Activated CD8-positive, alpha-beta memory T cell treated with anti-CD3 and anti-CD28 coated beads, Interleukin-2, amount 10 ng/mL, durations not matched to agents 7 days and 5 days (primary cell): ENCODE data around the gene ABLIM2. TPM values are rescaled to one million over a fixed set of nuclear protein-coding genes. Genes with fewer than 3 reads are reported as not detected.

Source experiments
- ATAC-seq: fragments of 150-1000 bp; cut with Tn5 transposase; one replicate; pipeline ENCODE4 v1.10.0; 2021; ENCODE audit warnings: moderate library complexity
- CTCF ChIA-PET: fragments of 350-600 bp; sonication (Branson Sonifier 250); formaldehyde crosslinking; loops from one replicate; lab custom pipeline; 2021; ENCODE audit warnings: antibody characterized with exemption; lab: Charles Lee
- DNase-seq: peaks from one replicate; pipeline ENCODE4 v3.0.0-alpha.2; 2020
- H3K27ac Mint-ChIP-seq: one replicate; pipeline ENCODE4 v1.8.0; 2021; ENCODE audit warnings: mild to moderate bottlenecking, mixed read lengths
- H3K27me3 Mint-ChIP-seq: one replicate; pipeline ENCODE4 v1.8.0; 2021; ENCODE audit warnings: mixed read lengths
- H3K36me3 Mint-ChIP-seq: one replicate; pipeline ENCODE4 v1.8.0; 2021; ENCODE audit warnings: mild to moderate bottlenecking, mixed read lengths
- H3K4me1 Mint-ChIP-seq: one replicate; pipeline ENCODE4 v1.8.0; 2021; ENCODE audit warnings: mixed read lengths
- H3K4me3 Mint-ChIP-seq: one replicate; pipeline ENCODE4 v1.8.0; 2021; ENCODE audit warnings: mild to moderate bottlenecking, moderate library complexity, mixed read lengths
- H3K9me3 Mint-ChIP-seq: one replicate; pipeline ENCODE4 v1.8.0; 2022; ENCODE audit warnings: low read depth, mixed read lengths
- total RNA-seq, 2 experiments: library from RNA; stranded (reverse); gene quantifications; one replicate each; pipeline ENCODE4 v1.2.3, GENCODE V29; 2021

Gene ABLIM2
- under 1 TPM in 1 of 2 experiments, not detected in 1; 0.19 TPM for total RNA-seq

DNA sequence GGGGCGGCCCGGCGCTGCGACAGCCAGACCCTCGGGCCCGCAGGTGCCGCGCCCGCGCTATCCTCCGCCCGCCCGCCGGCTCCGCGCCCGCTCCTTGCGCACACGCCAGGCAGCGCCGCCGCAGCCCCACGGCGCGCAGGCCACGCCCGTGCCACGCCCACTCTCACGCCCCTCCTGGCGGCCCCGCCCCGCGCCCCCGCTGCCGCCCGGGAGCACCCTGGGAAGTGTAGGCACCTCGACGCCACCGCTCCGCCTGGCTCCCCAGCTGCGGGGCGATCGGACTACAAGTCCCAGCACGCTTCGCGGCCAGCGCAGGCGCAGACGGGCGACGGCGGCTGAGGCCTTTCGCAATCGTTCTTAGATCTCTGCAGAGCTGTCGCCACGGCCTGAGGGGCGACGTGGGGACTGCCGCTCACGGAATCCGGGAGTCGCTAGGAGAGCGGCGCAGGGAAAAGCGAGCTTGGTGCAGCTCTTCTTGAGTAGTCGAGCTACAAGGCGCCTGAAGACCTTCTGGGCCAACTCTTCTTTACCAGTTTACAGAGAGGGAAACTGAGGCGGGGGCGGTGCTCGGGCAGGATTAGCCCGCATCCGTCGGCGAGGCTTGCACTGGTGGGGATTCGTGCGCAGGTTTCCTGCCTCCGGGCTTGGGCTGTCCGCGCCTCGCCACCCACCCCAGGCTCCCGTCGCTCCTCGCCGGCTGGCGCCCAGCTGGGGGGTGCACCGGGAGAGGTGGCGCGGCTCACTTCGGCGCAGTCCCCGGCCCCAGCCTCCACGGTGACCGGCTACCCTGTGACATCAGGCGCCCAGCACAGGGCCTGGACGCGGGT lies at the start of gene ABLIM2:
ABLIM2 (minus strand) TSS at position 104 of the 827 bp plus-strand sequence. CDS start 124 bp downstream, outside the sequence.
- H3K36me3 Mint-ChIP-seq: no peaks in the 10 kb centered on the region

DNA sequence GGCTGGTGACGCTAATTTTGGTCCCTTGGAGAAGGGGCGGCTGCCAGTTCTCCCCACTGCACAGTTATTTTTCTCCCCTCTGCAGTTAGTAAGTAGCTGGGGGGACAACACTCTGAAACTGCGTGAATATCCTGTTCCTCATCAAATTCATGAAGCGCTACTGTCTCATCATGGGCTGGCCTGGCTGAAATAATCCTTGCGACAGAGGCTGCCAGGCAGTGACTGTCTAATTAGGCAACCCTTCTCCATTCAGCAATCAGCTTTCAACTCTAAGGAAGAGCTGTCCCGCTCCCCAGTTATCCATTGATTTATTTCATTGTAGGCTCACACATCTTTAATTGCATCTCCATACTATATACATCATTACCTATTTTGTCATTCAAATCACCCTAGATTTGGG lies 48.7 kb upstream of the ABLIM2 start:
- ATAC-seq (no peak), DNase-seq (no peak)
- Mint-ChIP-seq H3K27me3 (no peaks in the 10 kb centered on the region), H3K4me3 (no peak overlapping the region), H3K4me1 (no peaks in the 10 kb centered on the region), H3K27ac (no peak overlapping the region), H3K9me3 (no peaks in the 10 kb centered on the region), H3K36me3 (no peaks in the 10 kb centered on the region)
- CTCF ChIA-PET: interaction anchor here (1.1 to 1.4 kb wide), 2 partner anchors 10 to 30 kb away, joined by 3 read pairs; no protein-coding TSS in a partner anchor

More for the DNA sequence above, at the start of gene ABLIM2:
- Mint-ChIP-seq H3K27me3 (peaks cover 18% of the 10 kb centered on the region), H3K27ac (peak within 1 kb of the TSS; percentile 75), H3K4me1 (peaks cover 11% of the 10 kb centered on the region), H3K9me3 (no peaks in the 10 kb centered on the region), H3K4me3 (peak within 1 kb of the TSS; percentile 89)
- peak; percentile 99 for ATAC-seq
- CTCF ChIA-PET: interaction anchor here (1.0 to 1.5 kb wide), 4 partner anchors 18 to 354 kb away, joined by 3 to 7 read pairs (median 4); no protein-coding TSS in a partner anchor
- DNase-seq: peak; percentile 98

- H3K27me3 Mint-ChIP-seq: no peaks in the 10 kb centered on the region
- CTCF ChIA-PET: interaction anchor here (1.1 to 3.1 kb wide), 3 partner anchors 11 to 30 kb away, joined by 3 to 8 read pairs (median 3); no protein-coding TSS in a partner anchor
- no peaks in the 10 kb centered on the region for H3K36me3 Mint-ChIP-seq
- ATAC-seq (no peak), DNase-seq (no peak)
- no peak overlapping the region for H3K4me3 Mint-ChIP-seq
- H3K27ac Mint-ChIP-seq: no peak overlapping the region
- H3K4me1 Mint-ChIP-seq: peaks cover 10% of the 10 kb centered on the region
- H3K9me3 Mint-ChIP-seq: no peaks in the 10 kb centered on the region
Measured at GRCh38 chr4:8205749-8206611, 47.4 kb upstream of the ABLIM2 start.

DNA sequence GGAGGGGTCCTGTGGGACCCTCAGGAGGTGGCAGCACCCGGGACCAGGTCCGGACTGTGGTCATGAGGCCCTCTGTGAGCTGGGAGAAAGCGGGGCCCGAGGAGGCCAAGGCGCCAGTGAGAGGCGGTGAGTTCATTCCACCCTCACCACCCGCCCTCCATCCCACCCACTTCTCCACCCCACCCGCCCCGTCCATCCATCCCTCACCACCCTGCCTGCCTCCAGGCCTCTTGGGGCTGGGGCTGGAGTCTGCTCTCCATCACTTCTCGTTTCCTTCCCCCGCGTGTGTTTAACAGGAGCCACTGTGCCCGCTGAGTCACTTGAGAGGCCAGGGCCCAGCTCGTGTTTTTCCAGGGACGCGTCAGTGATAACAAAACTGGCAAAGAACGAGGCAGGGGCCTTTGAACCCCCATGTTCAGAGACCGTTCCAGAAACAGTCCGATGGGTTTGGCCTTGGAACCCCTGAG lies 46.7 kb upstream of the ABLIM2 start:
- CTCF ChIA-PET: interaction anchor here (3.1 kb wide), 1 partner anchor 29 kb away, joined by 8 read pairs; no protein-coding TSS in a partner anchor
- no peak overlapping the region for H3K27ac Mint-ChIP-seq
- ATAC-seq (no peak), DNase-seq (no peak)
- no peaks in the 10 kb centered on the region for H3K36me3 Mint-ChIP-seq
- H3K4me3 Mint-ChIP-seq: no peak overlapping the region
- H3K4me1 Mint-ChIP-seq: peaks cover 16% of the 10 kb centered on the region
- no peaks in the 10 kb centered on the region for H3K27me3 Mint-ChIP-seq
- H3K9me3 Mint-ChIP-seq: no peaks in the 10 kb centered on the region

DNA sequence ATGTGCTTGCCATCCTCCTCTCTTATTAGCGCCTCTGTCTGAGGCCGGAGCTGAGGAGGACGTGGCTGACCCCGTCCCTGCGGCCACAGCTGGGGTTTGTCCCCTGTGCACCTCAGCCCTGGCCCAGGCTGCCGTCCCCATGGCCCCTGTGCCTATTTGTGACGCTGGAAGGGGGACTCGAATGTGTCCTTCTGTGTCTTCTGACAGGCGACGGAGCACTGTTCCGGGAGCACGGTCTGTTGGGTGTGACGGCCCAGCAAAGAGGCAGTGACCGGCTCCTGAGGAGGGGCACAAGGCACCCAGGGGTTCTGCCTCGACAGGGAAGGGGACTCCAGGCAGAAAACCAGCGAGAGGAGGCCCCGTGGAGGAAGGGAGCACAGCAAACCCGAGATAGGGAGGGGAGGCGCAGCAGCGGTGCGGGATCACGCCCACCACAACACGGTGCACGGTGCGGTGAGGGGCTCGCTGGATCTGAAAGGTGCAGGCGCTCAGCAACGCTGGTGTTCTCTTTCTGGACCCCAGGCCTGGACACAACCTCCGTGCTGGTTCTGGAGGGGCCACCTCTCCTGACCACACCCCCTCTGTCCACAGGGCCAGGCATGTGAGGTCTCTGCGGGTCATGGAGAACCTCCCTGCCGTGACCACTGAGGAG lies 46.1 kb upstream of the ABLIM2 start:
- no peak overlapping the region for H3K27ac Mint-ChIP-seq
- no peak overlapping the region for H3K4me3 Mint-ChIP-seq
- H3K9me3 Mint-ChIP-seq: no peaks in the 10 kb centered on the region
- CTCF ChIA-PET: interaction anchor here (3.1 kb wide), 1 partner anchor 28 kb away, joined by 8 read pairs; no protein-coding TSS in a partner anchor
- DNase-seq (no peak), ATAC-seq (no peak)
- no peaks in the 10 kb centered on the region for H3K27me3 Mint-ChIP-seq
- no peaks in the 10 kb centered on the region for H3K36me3 Mint-ChIP-seq
- peaks cover 18% of the 10 kb centered on the region for H3K4me1 Mint-ChIP-seq

- Mint-ChIP-seq H3K27ac (no peak overlapping the region), H3K9me3 (no peaks in the 10 kb centered on the region), H3K36me3 (no peaks in the 10 kb centered on the region), H3K4me3 (no peak overlapping the region), H3K4me1 (peaks cover 23% of the 10 kb centered on the region), H3K27me3 (no peaks in the 10 kb centered on the region)
- ATAC-seq (no peak), DNase-seq (no peak)
- CTCF ChIA-PET: interaction anchor here (3.1 kb wide), 1 partner anchor 27 kb away, joined by 8 read pairs; no protein-coding TSS in a partner anchor
Measured at GRCh38 chr4:8203817-8204216, 45.2 kb upstream of the ABLIM2 start.

GRCh38 chr4:8203052-8203401 lies 44.4 kb upstream of the ABLIM2 start:
- H3K36me3 Mint-ChIP-seq: no peaks in the 10 kb centered on the region
- no peak overlapping the region for H3K27ac Mint-ChIP-seq
- peaks cover 31% of the 10 kb centered on the region for H3K4me1 Mint-ChIP-seq
- no peak overlapping the region for H3K4me3 Mint-ChIP-seq
- no peaks in the 10 kb centered on the region for H3K9me3 Mint-ChIP-seq
- CTCF ChIA-PET: interaction anchor here (3.1 kb wide), 1 partner anchor 27 kb away, joined by 8 read pairs; no protein-coding TSS in a partner anchor
- DNase-seq: no peak
- no peak for ATAC-seq
- no peaks in the 10 kb centered on the region for H3K27me3 Mint-ChIP-seq

DNA sequence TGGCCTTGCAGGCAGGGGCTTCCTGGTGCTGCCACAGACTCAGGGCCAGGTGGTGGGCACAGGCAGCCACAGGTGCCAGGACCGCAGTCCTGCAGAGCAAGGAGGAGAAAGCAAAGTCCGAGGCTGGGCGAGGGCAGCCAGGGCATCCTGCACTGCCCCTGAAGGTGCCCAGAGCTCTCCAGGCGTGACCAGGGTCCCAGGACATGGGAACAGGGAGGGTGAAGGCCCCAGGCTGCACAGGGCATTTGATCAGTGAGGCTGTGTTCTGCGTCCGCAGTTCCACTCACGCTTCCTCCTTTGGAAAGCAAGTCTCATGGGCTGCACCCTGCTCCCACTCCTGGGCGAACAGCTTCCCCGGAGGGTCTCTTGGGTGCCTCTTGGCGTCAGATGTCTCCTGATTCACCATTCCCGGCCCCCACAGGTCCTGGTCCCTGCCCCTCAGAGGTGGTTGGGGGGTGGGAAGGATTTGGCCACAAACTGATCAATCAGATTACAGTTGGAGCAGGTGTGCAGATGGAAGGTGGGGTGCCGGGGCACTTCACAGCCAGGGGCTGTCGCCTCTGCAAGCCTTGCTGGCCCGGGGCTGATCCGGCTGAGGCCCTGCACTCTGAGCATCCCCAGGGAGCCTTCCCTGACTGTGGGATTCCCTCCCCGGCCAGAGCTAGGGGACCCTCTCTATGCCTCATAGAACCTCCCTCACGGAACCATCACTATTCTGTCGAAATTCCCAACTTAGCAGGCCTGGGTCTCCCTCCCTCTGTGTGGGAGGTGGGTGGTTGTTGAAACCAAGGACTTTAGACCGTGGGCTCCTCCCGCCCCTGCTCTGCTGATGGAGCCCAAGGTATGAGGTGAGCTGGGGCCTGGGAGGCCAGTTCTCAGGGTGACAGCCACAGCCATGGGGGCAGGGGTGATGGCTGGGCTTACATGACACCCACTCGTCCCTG lies 43.8 kb upstream of the ABLIM2 start:
- no peaks in the 10 kb centered on the region for H3K27me3 Mint-ChIP-seq
- ATAC-seq (no peak), DNase-seq (no peak)
- H3K27ac Mint-ChIP-seq: no peak overlapping the region
- CTCF ChIA-PET: interaction anchor here (1.3 to 3.1 kb wide), 3 partner anchors 26 to 40 kb away, joined by 3 to 8 read pairs (median 4); no protein-coding TSS in a partner anchor
- H3K36me3 Mint-ChIP-seq: no peaks in the 10 kb centered on the region
- H3K4me1 Mint-ChIP-seq: peaks cover 31% of the 10 kb centered on the region
- no peak overlapping the region for H3K4me3 Mint-ChIP-seq
- no peaks in the 10 kb centered on the region for H3K9me3 Mint-ChIP-seq

GRCh38 chr4:8201321-8201781 lies 42.7 kb upstream of the ABLIM2 start:
- Mint-ChIP-seq H3K4me1 (peaks cover 31% of the 10 kb centered on the region), H3K27ac (peak overlapping the region; percentile 15), H3K27me3 (no peaks in the 10 kb centered on the region), H3K36me3 (no peaks in the 10 kb centered on the region), H3K9me3 (no peaks in the 10 kb centered on the region), H3K4me3 (peak overlapping the region; percentile 28)
- CTCF ChIA-PET: interaction anchor here (0.9 to 1.3 kb wide), 3 partner anchors 16 to 41 kb away, joined by 3 to 4 read pairs (median 3); no protein-coding TSS in a partner anchor
- ATAC-seq (no peak), DNase-seq (peak; percentile 47)

DNA sequence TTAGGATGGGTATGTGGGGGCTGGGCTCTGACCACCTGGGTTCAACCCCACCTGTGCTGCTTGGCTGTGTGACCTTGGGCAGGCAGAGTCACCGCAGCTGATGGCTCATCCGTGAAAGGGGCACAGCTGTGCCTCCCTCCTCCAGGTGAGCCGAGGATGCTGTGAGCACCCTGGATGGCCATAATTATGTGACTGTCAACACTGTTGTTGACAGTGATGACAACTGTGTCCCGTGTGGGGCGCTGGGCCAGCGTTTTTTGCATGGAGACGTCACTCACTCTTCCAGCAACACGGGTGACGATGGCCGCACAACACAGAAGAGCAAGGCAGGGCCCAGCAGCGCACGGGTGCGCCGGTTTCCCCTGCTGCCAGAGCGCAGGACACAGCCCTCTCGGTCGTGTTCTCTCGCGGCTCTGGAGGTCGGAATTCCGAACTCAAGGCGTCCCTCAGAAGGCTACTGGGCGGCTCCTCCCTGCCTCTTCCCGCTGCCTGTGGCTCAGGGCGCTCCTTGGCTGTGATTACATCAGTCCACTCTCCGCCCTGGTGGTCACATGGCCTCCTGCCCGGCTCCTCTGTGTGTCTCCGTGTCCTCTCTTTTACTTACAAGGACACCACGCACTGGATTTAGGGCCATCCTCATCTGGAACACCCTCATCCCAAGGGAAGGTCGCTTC lies 41.8 kb upstream of the ABLIM2 start:
- CTCF ChIA-PET: no interaction called here
- Mint-ChIP-seq H3K9me3 (no peaks in the 10 kb centered on the region), H3K4me3 (peak overlapping the region; percentile 56), H3K36me3 (no peaks in the 10 kb centered on the region), H3K27me3 (no peaks in the 10 kb centered on the region), H3K27ac (peak overlapping the region; percentile 36), H3K4me1 (peaks cover 31% of the 10 kb centered on the region)
- DNase-seq (no peak), ATAC-seq (no peak)

- Mint-ChIP-seq H3K27ac (peak overlapping the region; percentile 84), H3K4me1 (peaks cover 31% of the 10 kb centered on the region), H3K36me3 (no peaks in the 10 kb centered on the region), H3K27me3 (peaks cover 5% of the 10 kb centered on the region), H3K9me3 (no peaks in the 10 kb centered on the region), H3K4me3 (peak overlapping the region; percentile 75)
- DNase-seq (no peak), ATAC-seq (no peak)
- CTCF ChIA-PET: interaction anchor here (0.9 to 3.7 kb wide), 6 partner anchors 11 to 42 kb away, joined by 3 to 20 read pairs (median 3); no protein-coding TSS in a partner anchor
Measured at GRCh38 chr4:8199594-8200301, 41.1 kb upstream of the ABLIM2 start.
